Right ventricle myocardium superior (tissue), 1 donor: ENCODE results near the gene AHCYL2. TPM values are rescaled to one million over a fixed set of nuclear protein-coding genes. Genes with fewer than 3 reads are reported as not detected.
"Not testable (repeated sequence)": the region's sequence is repeated elsewhere in the genome, so short reads cannot be mapped to it uniquely, and the experiment has no call there.

ENCODE experiments used
- ATAC-seq: fragments of 200-7000 bp; cut with Tn5 transposase; one replicate; pipeline ENCODE4 v1.9.1; 2020; ENCODE audit warnings: mild to moderate bottlenecking; ENCODE audit not compliant: poor library complexity
- DNase-seq: peaks from one replicate; pipeline ENCODE4 v3.0.0-alpha.2; 2020
- intact Hi-C: fragments of 100-400 bp; cut with DNase I; formaldehyde crosslinking; loops from one replicate; pipeline ENCODE4 v1.11.2; 2022
- total RNA-seq: library from RNA; stranded (reverse); fragmentation: NEBNext Ultra II Directional; extraction: Animal tissue kit (Norgen Biotek cat#: 25700); gene quantifications from one replicate; pipeline ENCODE4 v1.2.1, GENCODE V29; 2021
- donor health status: DM: no; HTN: yes; CAD: no; lungs with severe emphysema.

Gene AHCYL2
- total RNA-seq, 1 donor from 2014 or later, result 6.7 TPM

GRCh38 chr7:129453510-129454248, 228.8 kb downstream of the AHCYL2 start:
- intact Hi-C loops, result no loop called here
- peak; percentile 87 for ATAC-seq
- no peak for DNase-seq

- intact Hi-C loops, result no loop called here
- ATAC-seq, result no peak
- DNase-seq, result no peak
These were observed 229.4 kb downstream of the AHCYL2 start for GRCh38 chr7:129454249-129454551.

- DNase-seq (no peak), ATAC-seq (no peak)
- intact Hi-C loops, result no loop called here
These were observed 231.6 kb downstream of the AHCYL2 start for GRCh38 chr7:129456421-129456820.

GRCh38 chr7:129457101-129457500, 232.3 kb downstream of the AHCYL2 start:
- intact Hi-C loops, result no loop called here
- no peak for DNase-seq
- ATAC-seq, result no peak

GRCh38 chr7:129458171-129458570, 233.3 kb downstream of the AHCYL2 start:
- intact Hi-C loops, result no loop called here
- no peak for ATAC-seq
- DNase-seq, result no peak

- ATAC-seq, result no peak
- intact Hi-C loops, result no loop called here
- DNase-seq, result no peak
These were observed 237.0 kb downstream of the AHCYL2 start for GRCh38 chr7:129461809-129462208.

GRCh38 chr7:129462420-129462819, 237.6 kb downstream of the AHCYL2 start:
- no peak for ATAC-seq
- intact Hi-C loops, result no loop called here
- DNase-seq, result no peak

- intact Hi-C loops, result no loop called here
- ATAC-seq (peak; percentile 43), DNase-seq (no peak)
These were observed 239.4 kb downstream of the AHCYL2 start for GRCh38 chr7:129464194-129464593.

- ATAC-seq, result no peak
- intact Hi-C loops, result no loop called here
- no peak for DNase-seq
These were observed 240.2 kb downstream of the AHCYL2 start for GRCh38 chr7:129465080-129465479.

- peak; percentile 33 for ATAC-seq
- intact Hi-C loops, result no loop called here
- DNase-seq, result no peak
These were observed 242.0 kb downstream of the AHCYL2 start for GRCh38 chr7:129466796-129467195.

GRCh38 chr7:129468087-129468486, 243.3 kb downstream of the AHCYL2 start:
- intact Hi-C loops, result no loop called here
- peak; percentile 42 for ATAC-seq
- no peak for DNase-seq

- DNase-seq (no peak), ATAC-seq (peak; percentile 25)
- intact Hi-C loops, result no loop called here
These were observed 243.7 kb downstream of the AHCYL2 start for GRCh38 chr7:129468547-129468946.

- ATAC-seq (no peak), DNase-seq (no peak)
- intact Hi-C loops, result loop anchor here (5.0 kb wide), 1 partner anchor 253 kb away; no protein-coding TSS in a partner anchor
These were observed 245.1 kb downstream of the AHCYL2 start for GRCh38 chr7:129469930-129470329.

GRCh38 chr7:129470411-129470810, 245.6 kb downstream of the AHCYL2 start:
- intact Hi-C loops, result loop anchor here (5.0 kb wide), 1 partner anchor 253 kb away; no protein-coding TSS in a partner anchor
- DNase-seq (no peak), ATAC-seq (no peak)

- no peak for ATAC-seq
- no peak for DNase-seq
- intact Hi-C loops, result loop anchor here (5.0 kb wide), 1 partner anchor 254 kb away; no protein-coding TSS in a partner anchor
These were observed 246.6 kb downstream of the AHCYL2 start for GRCh38 chr7:129471402-129471827.

- ATAC-seq, DNase-seq, intact Hi-C loops: not testable (repeated sequence)
These were observed 251.1 kb downstream of the AHCYL2 start for GRCh38 chr7:129475931-129476330.

GRCh38 chr7:129476398-129476797, 251.6 kb downstream of the AHCYL2 start:
- DNase-seq, intact Hi-C loops, ATAC-seq: not testable (repeated sequence)
